Activated CD4-positive, alpha-beta T cell treated with anti-CD3 and anti-CD28 coated beads for 36 hours (primary cell): ENCODE data around the gene UBE2E2. TPM values are rescaled to one million over a fixed set of nuclear protein-coding genes. Genes with fewer than 3 reads are reported as not detected.

Experiments used
- ATAC-seq: fragments of 200-7000 bp; cut with Tn5 transposase; one replicate; pipeline ENCODE4 v1.10.0; 2021; ENCODE audit warnings: mild to moderate bottlenecking, moderate library complexity
- CTCF ChIA-PET: fragments of 350-600 bp; sonication (Branson Sonifier 250); formaldehyde crosslinking; loops from one replicate; lab custom pipeline; 2021; ENCODE audit warnings: antibody characterized with exemption; lab: Charles Lee
- POLR2A ChIA-PET: fragments of 350-600 bp; sonication (Branson Sonifier 250); formaldehyde crosslinking; loops from one replicate; lab custom pipeline; 2021; ENCODE audit warnings: antibody characterized with exemption, inconsistent platforms; lab: Charles Lee
- DNase-seq: peaks from one replicate; pipeline ENCODE4 v3.0.0-alpha.2; 2020
- H3K27ac Mint-ChIP-seq: one replicate; pipeline ENCODE4 v1.8.0; 2021; ENCODE audit warnings: mixed read lengths
- H3K27me3 Mint-ChIP-seq: one replicate; pipeline ENCODE4 v1.8.0; 2021; ENCODE audit warnings: mixed read lengths
- H3K36me3 Mint-ChIP-seq: one replicate; pipeline ENCODE4 v1.8.0; 2021; ENCODE audit warnings: low read depth, mixed read lengths
- H3K4me1 Mint-ChIP-seq: one replicate; pipeline ENCODE4 v1.8.0; 2021; ENCODE audit warnings: mixed read lengths
- H3K4me3 Mint-ChIP-seq: one replicate; pipeline ENCODE4 v1.8.0; 2021; ENCODE audit warnings: mild to moderate bottlenecking, moderate library complexity, mixed read lengths
- H3K9me3 Mint-ChIP-seq: one replicate; pipeline ENCODE4 v1.8.0; 2021; ENCODE audit warnings: low read depth, mixed read lengths
- intact Hi-C, 2 experiments: fragments of 100-400 bp; cut with DNase I in 1 of 2; cut with micrococcal nuclease in 1 of 2; formaldehyde crosslinking; loops; one replicate each; pipeline versions ENCODE4 v1.14.2 to v1.15.1; 2022 to 2024; cut with DNase I, micrococcal nuclease
- total RNA-seq, 2 experiments: library from RNA; stranded (reverse); gene quantifications; one replicate each; pipeline ENCODE4 v1.2.3, GENCODE V29; 2021

The UBE2E2 gene
- total RNA-seq, 2 experiments from 2014 or later, result 13.5 to 18.2 TPM

DNA sequence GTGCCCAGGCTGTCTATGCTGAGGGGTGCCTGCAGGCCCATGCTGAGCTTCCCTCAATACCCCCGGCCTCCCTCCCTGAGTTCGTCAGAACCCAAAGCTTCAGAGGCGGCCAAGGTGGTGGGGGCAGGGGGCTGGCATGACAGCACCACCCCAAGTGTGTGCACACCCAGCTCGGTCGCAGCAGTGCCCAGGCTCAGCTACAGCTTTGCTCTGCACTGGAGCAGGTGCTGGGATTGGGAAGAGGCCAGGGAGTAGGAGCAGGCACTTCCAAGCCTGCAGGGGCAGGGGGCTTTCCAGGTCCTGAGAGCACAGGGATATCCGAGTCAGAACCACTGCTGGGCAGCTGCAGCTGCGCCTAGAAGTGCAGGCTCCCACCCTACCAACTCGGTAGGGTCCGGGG, 283.9 kb downstream of the UBE2E2 start:
- H3K4me1 Mint-ChIP-seq, result no peaks in the 10 kb centered on the region
- DNase-seq (no peak), ATAC-seq (no peak)
- no peak overlapping the region for H3K27ac Mint-ChIP-seq
- intact Hi-C loops, result no loop called here
- CTCF ChIA-PET, result no interaction called here
- POLR2A ChIA-PET, result no interaction called here
- no peaks in the 10 kb centered on the region for H3K27me3 Mint-ChIP-seq
- H3K36me3 Mint-ChIP-seq, result peaks cover 10% of the 10 kb centered on the region
- no peak overlapping the region for H3K4me3 Mint-ChIP-seq
- H3K9me3 Mint-ChIP-seq, result peaks cover 9% of the 10 kb centered on the region

DNA sequence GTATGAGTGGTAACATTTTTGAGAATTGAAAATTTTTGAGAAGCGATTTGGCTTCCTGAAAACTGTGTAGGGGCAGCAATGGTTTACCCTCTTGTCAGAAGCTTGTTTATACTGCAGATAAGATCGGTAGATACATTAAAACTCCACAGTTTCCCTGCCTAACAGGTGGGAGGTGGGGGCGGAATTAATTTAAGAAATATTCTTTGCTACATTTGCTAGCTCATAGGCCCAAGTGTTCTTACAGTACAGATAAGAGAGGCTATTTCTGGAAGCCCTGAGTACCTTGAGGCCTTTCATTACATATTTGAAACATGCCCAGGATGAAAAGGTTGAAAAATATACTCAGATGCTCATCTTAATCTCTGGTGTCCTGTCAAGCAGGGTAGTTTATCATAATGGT, 285.5 kb downstream of the UBE2E2 start:
- no peak for ATAC-seq
- H3K27me3 Mint-ChIP-seq, result no peaks in the 10 kb centered on the region
- POLR2A ChIA-PET, result no interaction called here
- H3K27ac Mint-ChIP-seq, result no peak overlapping the region
- no peaks in the 10 kb centered on the region for H3K4me1 Mint-ChIP-seq
- peaks cover 10% of the 10 kb centered on the region for H3K36me3 Mint-ChIP-seq
- DNase-seq, result no peak
- H3K9me3 Mint-ChIP-seq, result peaks cover 9% of the 10 kb centered on the region
- intact Hi-C loops, result no loop called here
- CTCF ChIA-PET, result no interaction called here
- H3K4me3 Mint-ChIP-seq, result no peak overlapping the region

DNA sequence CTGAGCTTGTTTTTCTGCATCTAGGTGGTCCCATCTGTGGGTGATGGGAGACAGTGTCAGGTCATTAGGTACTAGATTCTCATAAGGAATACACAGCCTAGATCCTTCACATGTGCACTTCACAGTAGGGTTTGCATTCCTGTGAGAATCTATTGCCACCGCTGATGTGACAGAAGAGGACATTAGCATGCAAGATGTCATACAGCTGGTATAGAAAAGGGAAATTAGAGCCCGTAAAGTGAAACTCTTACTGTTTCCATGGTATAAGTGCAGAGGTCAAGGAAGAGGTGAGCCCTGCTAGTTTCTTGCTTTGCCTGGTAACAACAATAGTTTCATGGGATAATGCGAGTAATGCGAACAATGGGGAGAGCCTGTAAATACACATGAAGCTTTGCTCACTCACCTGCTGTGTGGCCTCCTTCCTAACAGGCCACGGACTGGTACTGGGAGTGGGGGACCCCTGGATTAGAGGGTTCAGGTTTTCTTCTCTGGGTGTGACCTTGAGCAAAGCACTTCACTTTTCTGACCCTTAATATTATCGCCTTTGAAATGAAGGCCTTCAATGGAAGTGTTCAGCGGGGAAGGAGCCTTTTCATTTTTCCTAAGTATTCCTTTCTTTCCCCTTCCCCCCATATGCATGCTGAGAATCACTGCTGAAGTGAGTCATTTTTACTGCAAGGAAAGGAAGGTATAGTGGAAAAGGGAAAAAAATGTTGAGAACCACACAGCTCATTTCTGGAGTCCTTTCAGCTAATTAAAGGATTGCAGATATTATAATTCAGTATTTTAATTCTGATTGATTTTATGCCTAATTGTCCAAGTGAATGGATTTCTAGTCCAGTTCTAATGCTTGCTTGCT, 286.4 kb downstream of the UBE2E2 start:
- no peak overlapping the region for H3K4me3 Mint-ChIP-seq
- no peaks in the 10 kb centered on the region for H3K27me3 Mint-ChIP-seq
- peaks cover 8% of the 10 kb centered on the region for H3K36me3 Mint-ChIP-seq
- H3K9me3 Mint-ChIP-seq, result peaks cover 4% of the 10 kb centered on the region
- H3K27ac Mint-ChIP-seq, result no peak overlapping the region
- ChIA-PET CTCF (no interaction called here), POLR2A (no interaction called here)
- no peak for ATAC-seq
- no peak for DNase-seq
- no peaks in the 10 kb centered on the region for H3K4me1 Mint-ChIP-seq
- intact Hi-C loops, result no loop called here

DNA sequence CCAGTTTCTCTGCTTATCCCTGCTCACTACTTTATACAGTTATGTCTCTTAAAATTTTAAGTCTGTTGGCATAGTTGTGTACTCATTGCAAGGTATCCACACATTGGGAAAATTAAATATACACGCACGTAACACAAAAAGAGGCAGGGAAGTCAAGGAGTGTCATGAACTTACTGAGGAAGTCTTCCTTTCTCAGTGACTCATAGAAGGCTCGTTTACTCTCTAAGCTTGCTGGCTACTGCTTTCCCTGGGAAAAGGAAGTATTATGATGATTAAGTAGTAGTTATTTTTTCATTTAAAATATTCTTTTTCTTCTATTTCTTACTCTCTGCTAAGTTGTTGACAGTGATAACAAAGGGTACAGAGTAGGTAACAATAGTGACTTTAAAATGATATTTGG, 287.3 kb downstream of the UBE2E2 start:
- Mint-ChIP-seq H3K27me3 (no peaks in the 10 kb centered on the region), H3K9me3 (peaks cover 2% of the 10 kb centered on the region), H3K4me1 (no peaks in the 10 kb centered on the region), H3K4me3 (no peak overlapping the region), H3K27ac (no peak overlapping the region), H3K36me3 (peaks cover 7% of the 10 kb centered on the region)
- ATAC-seq (no peak), DNase-seq (no peak)
- ChIA-PET CTCF (no interaction called here), POLR2A (no interaction called here)
- intact Hi-C loops, result no loop called here

DNA sequence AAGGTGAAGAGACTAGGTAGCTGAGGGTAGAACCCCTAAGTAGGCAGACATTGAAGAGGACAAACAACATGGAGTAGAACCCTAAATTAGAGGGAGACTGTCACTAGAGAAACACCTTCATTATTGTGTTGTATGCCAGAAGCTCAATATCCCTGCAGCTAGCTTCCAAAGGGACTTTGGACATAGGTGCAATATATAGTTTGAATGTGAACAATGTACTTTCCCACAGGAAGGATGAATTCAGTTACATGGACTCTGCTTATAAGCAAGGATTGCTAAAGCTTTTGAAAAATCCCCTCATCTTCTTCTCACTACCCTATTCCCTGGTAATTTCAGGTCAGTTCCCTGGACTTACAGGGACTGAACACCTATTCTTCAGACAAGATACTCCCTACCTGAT, 288.9 kb downstream of the UBE2E2 start:
- POLR2A ChIA-PET, result no interaction called here
- no peaks in the 10 kb centered on the region for H3K4me1 Mint-ChIP-seq
- H3K36me3 Mint-ChIP-seq, result peaks cover 2% of the 10 kb centered on the region
- no peaks in the 10 kb centered on the region for H3K9me3 Mint-ChIP-seq
- ATAC-seq (no peak), DNase-seq (no peak)
- CTCF ChIA-PET, result no interaction called here
- no peak overlapping the region for H3K27ac Mint-ChIP-seq
- no peaks in the 10 kb centered on the region for H3K27me3 Mint-ChIP-seq
- H3K4me3 Mint-ChIP-seq, result no peak overlapping the region
- intact Hi-C loops, result no loop called here

DNA sequence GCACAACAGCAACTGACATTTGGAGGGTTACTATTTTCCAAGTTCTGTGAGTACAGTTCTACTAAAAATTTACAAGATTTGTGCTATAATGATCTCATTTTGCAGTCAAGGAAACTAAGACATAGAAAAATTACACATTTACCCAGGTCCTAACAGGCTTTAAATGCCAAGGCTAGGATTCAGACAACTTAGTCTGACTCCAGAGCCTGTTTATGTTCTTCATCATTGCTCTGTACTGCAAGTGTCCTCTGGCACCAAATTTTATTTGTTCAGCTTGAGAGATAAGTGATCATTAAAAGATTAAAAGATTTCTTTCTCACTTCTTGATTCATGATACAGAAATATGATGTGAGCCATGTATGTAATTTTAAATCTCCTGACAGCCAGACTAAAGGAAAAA, 290.8 kb downstream of the UBE2E2 start:
- Mint-ChIP-seq H3K27me3 (no peaks in the 10 kb centered on the region), H3K4me3 (no peak overlapping the region), H3K27ac (no peak overlapping the region), H3K36me3 (peaks cover under 1% of the 10 kb centered on the region), H3K4me1 (no peaks in the 10 kb centered on the region), H3K9me3 (no peaks in the 10 kb centered on the region)
- intact Hi-C loops, result no loop called here
- ChIA-PET CTCF (interaction anchor here (0.8 kb wide), 1 partner anchor 33 kb away, joined by 3 read pairs; no protein-coding TSS in a partner anchor), POLR2A (no interaction called here)
- no peak for DNase-seq
- no peak for ATAC-seq

DNA sequence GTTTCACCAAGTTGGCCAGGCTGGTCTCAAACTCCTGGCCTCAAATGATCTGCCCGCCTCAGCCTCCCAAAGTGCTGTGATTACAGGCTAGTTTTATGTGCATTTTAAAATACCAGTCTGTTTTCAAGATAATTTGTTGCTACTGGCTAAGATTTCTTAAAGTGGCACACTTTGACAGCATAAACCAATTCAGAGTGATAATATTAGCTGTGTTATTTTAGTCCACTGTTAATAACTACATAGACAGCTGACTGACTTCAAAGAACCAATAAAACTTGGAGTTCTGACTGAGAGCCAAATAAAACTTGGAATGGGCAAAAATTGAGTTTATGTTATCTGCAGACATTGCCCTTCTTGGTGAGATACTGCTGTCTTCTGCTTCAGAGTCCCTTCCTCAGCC, 291.8 kb downstream of the UBE2E2 start:
- ChIA-PET POLR2A (no interaction called here), CTCF (interaction anchor here (0.6 kb wide), 2 partner anchors 245 to 1536 kb away, joined by 3 to 4 read pairs; no protein-coding TSS in a partner anchor)
- no peaks in the 10 kb centered on the region for H3K27me3 Mint-ChIP-seq
- H3K36me3 Mint-ChIP-seq, result no peaks in the 10 kb centered on the region
- no peaks in the 10 kb centered on the region for H3K4me1 Mint-ChIP-seq
- intact Hi-C loops, result no loop called here
- no peak for DNase-seq
- no peak overlapping the region for H3K4me3 Mint-ChIP-seq
- no peak for ATAC-seq
- H3K27ac Mint-ChIP-seq, result no peak overlapping the region
- no peaks in the 10 kb centered on the region for H3K9me3 Mint-ChIP-seq

DNA sequence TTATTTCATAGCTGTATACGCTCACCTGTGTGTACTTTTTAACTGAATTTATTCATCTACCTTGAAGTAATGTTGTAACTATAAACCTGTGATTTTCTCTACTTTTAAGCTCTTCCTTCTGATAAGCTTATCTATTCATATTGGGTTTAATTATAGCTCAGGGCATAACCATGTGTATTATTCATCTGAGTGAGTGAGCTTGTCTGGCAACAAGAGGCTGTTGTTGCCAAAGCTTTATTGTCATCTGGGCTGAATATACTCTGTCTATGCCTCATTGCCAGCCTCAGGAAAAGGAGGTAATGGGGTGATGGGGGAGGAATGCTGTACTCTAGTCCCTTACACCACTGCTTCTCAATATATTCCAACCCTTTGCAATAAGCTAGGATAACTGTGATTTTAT, 292.4 kb downstream of the UBE2E2 start:
- ChIA-PET POLR2A (no interaction called here), CTCF (interaction anchor here (0.6 kb wide), 1 partner anchor 244 kb away, joined by 4 read pairs; no protein-coding TSS in a partner anchor)
- H3K4me1 Mint-ChIP-seq, result no peaks in the 10 kb centered on the region
- no peak for ATAC-seq
- H3K27me3 Mint-ChIP-seq, result no peaks in the 10 kb centered on the region
- no peak for DNase-seq
- H3K9me3 Mint-ChIP-seq, result no peaks in the 10 kb centered on the region
- no peak overlapping the region for H3K4me3 Mint-ChIP-seq
- no peak overlapping the region for H3K27ac Mint-ChIP-seq
- intact Hi-C loops, result no loop called here
- H3K36me3 Mint-ChIP-seq, result no peaks in the 10 kb centered on the region

DNA sequence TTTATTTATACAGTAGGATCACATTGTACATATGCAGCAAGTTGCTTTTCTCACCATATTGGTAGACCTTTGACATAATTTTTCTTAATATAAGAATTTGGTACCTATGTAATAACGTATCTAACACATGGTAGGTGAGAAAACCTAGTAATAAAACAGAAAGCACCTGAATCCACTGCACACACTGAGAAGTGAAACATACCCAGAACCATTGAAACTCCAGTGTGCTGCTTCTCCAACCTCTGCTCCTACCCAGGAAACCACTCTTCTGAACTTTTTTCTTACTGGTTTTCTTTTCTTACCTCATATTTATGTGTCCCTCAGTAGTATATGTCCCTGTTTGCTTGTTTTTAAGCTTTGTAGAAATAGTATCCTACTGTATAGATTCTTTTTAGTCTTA, 293.0 kb downstream of the UBE2E2 start:
- no peaks in the 10 kb centered on the region for H3K9me3 Mint-ChIP-seq
- no peak overlapping the region for H3K27ac Mint-ChIP-seq
- H3K36me3 Mint-ChIP-seq, result no peaks in the 10 kb centered on the region
- DNase-seq (no peak), ATAC-seq (no peak)
- ChIA-PET CTCF (no interaction called here), POLR2A (no interaction called here)
- H3K27me3 Mint-ChIP-seq, result no peaks in the 10 kb centered on the region
- intact Hi-C loops, result no loop called here
- H3K4me3 Mint-ChIP-seq, result no peak overlapping the region
- no peaks in the 10 kb centered on the region for H3K4me1 Mint-ChIP-seq

DNA sequence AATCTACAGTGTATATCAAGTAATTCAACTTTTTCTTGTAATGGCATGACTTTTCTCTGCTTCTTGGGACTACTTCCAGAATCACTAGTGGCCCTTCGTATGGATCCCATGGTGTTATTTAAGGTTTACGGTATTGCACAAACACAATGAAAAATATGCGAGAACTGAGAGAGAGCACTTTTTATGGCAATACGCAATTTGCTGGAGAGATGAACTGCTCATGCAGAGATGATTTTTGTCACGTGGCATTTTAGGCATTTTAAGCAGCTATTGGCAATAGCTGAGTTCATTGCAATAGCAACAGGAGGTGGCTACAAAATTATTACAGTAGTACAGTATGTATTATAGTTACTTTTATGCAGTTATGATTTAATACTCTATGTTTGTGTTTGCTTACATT, 294.0 kb downstream of the UBE2E2 start:
- Mint-ChIP-seq H3K36me3 (no peaks in the 10 kb centered on the region), H3K27ac (no peak overlapping the region), H3K27me3 (no peaks in the 10 kb centered on the region), H3K9me3 (no peaks in the 10 kb centered on the region), H3K4me1 (no peaks in the 10 kb centered on the region), H3K4me3 (no peak overlapping the region)
- ATAC-seq (no peak), DNase-seq (no peak)
- ChIA-PET POLR2A (no interaction called here), CTCF (no interaction called here)
- intact Hi-C loops, result no loop called here

DNA sequence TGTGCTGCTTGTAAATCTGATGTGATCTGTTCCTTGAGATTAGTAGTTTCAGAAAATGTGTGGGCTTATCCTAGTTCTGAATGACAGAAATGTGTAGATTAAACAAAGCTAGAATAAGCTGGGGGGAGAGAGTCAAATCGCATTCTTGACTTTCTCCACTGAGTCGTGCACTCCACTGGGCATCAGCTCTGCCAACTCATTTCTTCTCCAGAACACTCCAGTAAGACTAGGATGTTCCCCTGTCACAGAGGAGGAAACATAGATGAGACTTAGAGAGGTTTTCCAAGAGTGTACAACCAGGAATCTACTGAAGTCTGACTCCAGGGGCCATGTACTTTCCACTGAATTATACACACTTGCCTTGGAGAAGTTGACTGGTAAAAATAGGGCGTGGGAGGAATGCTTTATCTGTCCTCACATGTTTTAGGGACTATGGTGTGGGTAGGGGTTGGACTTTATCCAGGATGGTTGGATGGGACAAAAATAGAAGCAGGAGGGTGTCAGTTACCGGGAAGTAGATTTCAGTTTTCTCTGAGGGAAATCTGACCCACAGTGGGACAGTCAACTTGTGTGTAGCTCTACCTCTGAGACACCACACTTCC, 298.2 kb downstream of the UBE2E2 start:
- Mint-ChIP-seq H3K36me3 (peaks cover 3% of the 10 kb centered on the region), H3K4me3 (no peak overlapping the region), H3K27ac (no peak overlapping the region), H3K4me1 (no peaks in the 10 kb centered on the region), H3K9me3 (no peaks in the 10 kb centered on the region), H3K27me3 (no peaks in the 10 kb centered on the region)
- no peak for DNase-seq
- POLR2A ChIA-PET, result no interaction called here
- intact Hi-C loops, result no loop called here
- CTCF ChIA-PET, result no interaction called here
- ATAC-seq, result no peak

DNA sequence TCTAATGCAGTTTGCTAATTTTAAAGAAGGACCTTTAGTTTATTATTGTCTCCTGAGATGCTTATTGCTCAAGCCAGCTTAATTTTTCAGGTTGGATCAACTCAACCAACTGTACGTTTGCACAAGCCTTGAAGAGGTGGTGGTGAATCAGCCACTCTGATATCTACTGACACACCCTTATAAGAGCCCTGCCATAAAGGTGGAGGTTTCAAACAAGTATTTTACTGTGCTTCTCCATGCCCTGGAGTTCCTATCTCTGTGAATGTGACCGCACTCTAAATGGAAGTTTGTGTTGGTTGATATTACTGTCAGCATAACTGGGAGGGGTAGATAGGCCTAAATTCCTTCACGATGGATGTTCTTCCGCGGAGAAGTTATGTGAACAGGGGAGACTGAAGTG, 305.3 kb downstream of the UBE2E2 start:
- no peak for ATAC-seq
- ChIA-PET CTCF (no interaction called here), POLR2A (no interaction called here)
- H3K4me3 Mint-ChIP-seq, result no peak overlapping the region
- H3K27ac Mint-ChIP-seq, result no peak overlapping the region
- H3K9me3 Mint-ChIP-seq, result peaks cover 2% of the 10 kb centered on the region
- no peaks in the 10 kb centered on the region for H3K27me3 Mint-ChIP-seq
- H3K36me3 Mint-ChIP-seq, result peaks cover 3% of the 10 kb centered on the region
- H3K4me1 Mint-ChIP-seq, result no peaks in the 10 kb centered on the region
- intact Hi-C loops, result no loop called here
- no peak for DNase-seq
